ENCODE data around the gene IFT27.

IFT27 gene

DNA sequence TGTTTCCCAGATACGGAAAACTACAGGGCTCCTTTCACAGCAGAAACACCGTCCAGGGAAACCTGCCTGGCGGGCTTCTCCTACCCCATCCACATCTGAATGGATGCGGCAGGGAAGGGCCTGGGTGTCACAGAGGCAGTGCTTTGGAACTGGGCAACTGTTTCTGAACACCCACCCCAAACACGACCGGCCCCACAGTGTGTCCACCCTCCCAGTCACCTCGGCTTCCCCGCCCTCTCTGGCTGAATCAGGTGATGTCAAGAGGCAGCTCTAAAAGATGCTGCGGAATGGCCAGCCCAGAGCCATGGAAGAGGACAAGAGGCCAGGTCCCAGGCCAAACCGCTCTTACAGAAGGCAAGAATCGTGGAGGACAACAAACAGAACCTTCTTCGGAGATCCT, 22.0 kb downstream of the IFT27 start:
- DNase-seq (ENCODE audit: low read depth) = no peak
- Histone ChIP-seq H3K9me3 (ENCODE audit: control insufficient read depth, low read length) (no peaks in the 10 kb centered on the region), H3K27me3 (replicated peaks; ENCODE audit: control insufficient read depth, insufficient read depth, low read length) (peaks cover 47% of the 10 kb centered on the region), H3K9ac (ENCODE audit: low read length) (no peak overlapping the region), H3K36me3 (ENCODE audit: control insufficient read depth, insufficient read depth, low read length, severe bottlenecking) (no peaks in the 10 kb centered on the region), H3K4me3 (ENCODE audit: low read length) (no peak overlapping the region), H3K4me1 (ENCODE audit: control insufficient read depth, insufficient read depth, low read length) (no peaks in the 10 kb centered on the region)

DNA sequence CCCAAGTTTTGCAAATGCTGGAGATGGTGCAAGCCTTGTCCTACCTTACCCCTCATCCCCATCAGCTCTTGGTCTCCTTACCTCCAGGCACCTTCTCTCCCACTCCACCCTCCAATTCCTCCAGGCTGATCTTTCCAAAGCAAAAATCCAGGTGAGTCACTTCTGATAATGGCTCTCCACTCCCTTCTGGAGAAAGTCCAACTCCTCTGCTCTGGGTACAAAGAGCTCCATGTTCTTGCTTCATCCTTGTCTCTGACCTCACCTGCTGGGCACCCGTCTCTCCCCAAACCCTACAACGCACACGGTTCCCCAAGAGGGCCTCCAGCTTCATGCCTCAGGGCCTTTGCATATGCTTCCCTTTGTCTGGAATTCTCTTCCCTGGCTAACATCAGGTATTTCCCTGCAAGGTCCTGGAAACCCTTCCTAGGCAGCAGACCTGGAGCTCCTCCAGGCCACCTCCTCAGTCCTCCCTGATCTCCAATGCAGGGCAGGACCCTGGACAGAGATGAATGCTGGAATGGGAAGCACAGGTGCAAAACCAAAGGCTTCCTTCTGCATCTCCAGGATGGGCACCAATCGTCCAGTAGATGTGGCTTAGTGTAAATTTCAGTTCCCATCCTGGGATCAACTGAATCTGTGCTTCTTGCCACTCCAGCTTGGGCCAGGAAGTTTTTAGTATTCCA, 22.7 kb downstream of the IFT27 start:
- Histone ChIP-seq H3K9me3 (ENCODE audit: control insufficient read depth, low read length) (no peaks in the 10 kb centered on the region), H3K27me3 (replicated peaks; ENCODE audit: control insufficient read depth, insufficient read depth, low read length) (peaks cover 48% of the 10 kb centered on the region), H3K4me3 (ENCODE audit: low read length) (no peak overlapping the region), H3K36me3 (ENCODE audit: control insufficient read depth, insufficient read depth, low read length, severe bottlenecking) (no peaks in the 10 kb centered on the region), H3K9ac (ENCODE audit: low read length) (no peak overlapping the region), H3K4me1 (ENCODE audit: control insufficient read depth, insufficient read depth, low read length) (no peaks in the 10 kb centered on the region)
- DNase-seq (ENCODE audit: low read depth) = peak; percentile 6

DNA sequence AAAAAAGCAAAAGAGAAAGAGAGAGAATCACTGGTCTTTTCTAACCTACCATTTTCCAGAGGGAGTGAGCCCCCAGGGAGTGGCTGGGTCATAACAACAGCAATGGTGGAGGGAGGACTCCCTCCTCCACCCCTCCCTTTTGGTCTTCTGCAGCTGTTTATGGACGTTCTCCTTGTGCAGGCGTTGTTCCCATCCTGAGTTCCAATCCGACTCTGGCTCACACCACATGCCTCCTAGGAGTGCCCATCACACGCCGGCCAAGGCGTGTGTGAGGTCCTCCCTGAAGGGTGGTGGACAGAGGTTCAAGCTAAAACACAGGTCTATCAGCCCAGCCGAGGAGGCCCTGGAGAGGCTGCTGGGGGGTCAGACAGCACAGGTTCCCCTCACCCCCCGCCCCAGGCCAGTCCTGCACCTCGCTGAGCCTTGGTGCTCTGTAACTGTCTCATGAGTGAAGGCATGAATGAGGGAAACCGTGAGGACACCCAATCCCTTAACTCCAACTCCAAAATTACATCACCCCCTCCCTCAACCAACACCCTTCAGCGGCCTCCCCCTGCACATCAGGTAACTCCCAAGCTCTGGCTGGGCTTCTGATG, 29.4 kb downstream of the IFT27 start:
- Histone ChIP-seq H3K36me3 (ENCODE audit: control insufficient read depth, insufficient read depth, low read length, severe bottlenecking) (no peaks in the 10 kb centered on the region), H3K4me3 (ENCODE audit: low read length) (no peak overlapping the region), H3K4me1 (ENCODE audit: control insufficient read depth, insufficient read depth, low read length) (no peaks in the 10 kb centered on the region), H3K9ac (ENCODE audit: low read length) (no peak overlapping the region), H3K9me3 (ENCODE audit: control insufficient read depth, low read length) (no peaks in the 10 kb centered on the region), H3K27me3 (replicated peaks; ENCODE audit: control insufficient read depth, insufficient read depth, low read length) (peaks cover 31% of the 10 kb centered on the region)
- no peak for DNase-seq (ENCODE audit: low read depth)

DNA sequence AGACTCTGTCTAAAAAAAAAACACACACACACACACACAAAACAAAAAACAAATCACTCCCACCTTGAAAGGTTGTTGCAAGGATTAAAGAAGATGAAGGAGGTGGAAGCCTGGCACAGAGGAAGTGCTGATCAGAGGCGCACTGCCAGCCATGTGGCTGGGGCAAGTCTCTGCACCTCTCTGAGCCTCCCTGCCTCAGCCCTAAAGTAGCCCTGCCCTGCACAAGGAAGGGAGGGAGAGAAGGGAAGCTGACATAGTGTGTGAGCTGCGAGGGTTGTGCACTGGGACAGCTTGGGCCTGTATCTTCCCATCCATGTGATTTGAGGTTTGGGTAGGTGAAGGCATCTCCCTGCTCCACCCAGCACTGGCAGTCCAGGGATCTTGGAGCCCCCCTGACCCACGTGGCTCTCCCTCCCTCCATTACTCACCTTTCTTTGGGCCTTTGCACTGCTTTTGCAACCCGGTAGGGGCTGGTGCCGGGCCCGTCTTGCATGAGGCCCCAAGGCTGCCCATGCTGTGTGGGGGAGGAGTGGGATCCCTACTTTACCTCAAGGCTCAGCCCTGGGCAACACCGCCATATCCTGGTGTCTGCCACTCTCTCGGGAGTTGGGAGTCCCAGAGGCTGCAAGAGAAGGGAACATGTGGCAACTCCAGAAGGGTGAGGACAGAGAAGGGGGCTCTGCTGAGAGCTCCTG, 30.5 kb downstream of the IFT27 start:
- H3K9me3 ChIP-seq (ENCODE audit: control insufficient read depth, low read length) = no peaks in the 10 kb centered on the region

DNA sequence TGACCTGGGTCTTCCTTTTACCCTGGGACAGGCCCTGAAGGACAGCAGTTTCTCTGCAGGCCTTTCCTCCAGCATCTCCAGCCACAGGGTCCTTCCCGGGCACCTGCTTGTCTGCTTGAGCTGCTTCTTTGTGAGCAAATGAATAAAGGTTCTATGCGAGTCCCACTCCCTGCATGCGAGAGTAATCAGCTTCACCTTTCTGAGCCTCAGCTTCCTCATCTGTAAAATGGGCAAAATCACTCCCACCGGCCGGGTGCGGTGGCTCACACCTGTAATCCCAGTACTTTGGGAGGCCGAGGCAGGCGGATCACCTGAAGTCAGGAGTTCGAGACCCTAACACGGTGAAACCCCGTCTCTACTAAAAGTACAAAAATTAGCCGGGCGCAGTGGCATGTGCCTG, 31.1 kb downstream of the IFT27 start:
- H3K36me3 ChIP-seq (ENCODE audit: control insufficient read depth, insufficient read depth, low read length, severe bottlenecking) = no peaks in the 10 kb centered on the region
- H3K4me3 ChIP-seq (ENCODE audit: low read length) = no peak overlapping the region
- no peak overlapping the region for H3K9ac ChIP-seq (ENCODE audit: low read length)
- H3K27me3 ChIP-seq (replicated peaks; ENCODE audit: control insufficient read depth, insufficient read depth, low read length) = peaks cover 32% of the 10 kb centered on the region
- no peaks in the 10 kb centered on the region for H3K4me1 ChIP-seq (ENCODE audit: control insufficient read depth, insufficient read depth, low read length)
- no peaks in the 10 kb centered on the region for H3K9me3 ChIP-seq (ENCODE audit: control insufficient read depth, low read length)
- no peak for DNase-seq (ENCODE audit: low read depth)

More for the DNA sequence above, 30.5 kb downstream of the IFT27 start:
- Histone ChIP-seq H3K4me3 (ENCODE audit: low read length) (no peak overlapping the region), H3K4me1 (ENCODE audit: control insufficient read depth, insufficient read depth, low read length) (no peaks in the 10 kb centered on the region), H3K27me3 (replicated peaks; ENCODE audit: control insufficient read depth, insufficient read depth, low read length) (peaks cover 31% of the 10 kb centered on the region), H3K9ac (ENCODE audit: low read length) (no peak overlapping the region), H3K36me3 (ENCODE audit: control insufficient read depth, insufficient read depth, low read length, severe bottlenecking) (no peaks in the 10 kb centered on the region)
- DNase-seq (ENCODE audit: low read depth) = no peak

DNA sequence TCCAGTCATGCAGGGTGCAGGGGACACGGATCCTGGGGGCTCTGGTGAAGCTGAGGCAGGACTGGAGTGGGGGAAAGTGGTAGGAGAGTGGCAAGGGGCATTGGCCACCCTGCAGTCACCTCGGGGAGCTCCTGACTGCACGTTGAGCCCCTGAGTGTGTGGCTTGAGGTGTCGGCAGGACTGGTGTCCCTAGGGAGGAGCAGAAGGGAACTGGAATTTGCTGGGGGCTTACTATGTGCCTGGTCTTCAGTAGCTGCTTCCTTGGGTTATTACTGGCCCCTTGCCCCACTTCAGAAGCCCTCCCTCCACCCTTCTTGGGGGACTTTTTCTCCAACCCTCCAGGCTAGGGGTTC, 31.5 kb downstream of the IFT27 start:
- no peak for DNase-seq (ENCODE audit: low read depth)
- Histone ChIP-seq H3K4me3 (ENCODE audit: low read length) (no peak overlapping the region), H3K9ac (ENCODE audit: low read length) (no peak overlapping the region)

DNA sequence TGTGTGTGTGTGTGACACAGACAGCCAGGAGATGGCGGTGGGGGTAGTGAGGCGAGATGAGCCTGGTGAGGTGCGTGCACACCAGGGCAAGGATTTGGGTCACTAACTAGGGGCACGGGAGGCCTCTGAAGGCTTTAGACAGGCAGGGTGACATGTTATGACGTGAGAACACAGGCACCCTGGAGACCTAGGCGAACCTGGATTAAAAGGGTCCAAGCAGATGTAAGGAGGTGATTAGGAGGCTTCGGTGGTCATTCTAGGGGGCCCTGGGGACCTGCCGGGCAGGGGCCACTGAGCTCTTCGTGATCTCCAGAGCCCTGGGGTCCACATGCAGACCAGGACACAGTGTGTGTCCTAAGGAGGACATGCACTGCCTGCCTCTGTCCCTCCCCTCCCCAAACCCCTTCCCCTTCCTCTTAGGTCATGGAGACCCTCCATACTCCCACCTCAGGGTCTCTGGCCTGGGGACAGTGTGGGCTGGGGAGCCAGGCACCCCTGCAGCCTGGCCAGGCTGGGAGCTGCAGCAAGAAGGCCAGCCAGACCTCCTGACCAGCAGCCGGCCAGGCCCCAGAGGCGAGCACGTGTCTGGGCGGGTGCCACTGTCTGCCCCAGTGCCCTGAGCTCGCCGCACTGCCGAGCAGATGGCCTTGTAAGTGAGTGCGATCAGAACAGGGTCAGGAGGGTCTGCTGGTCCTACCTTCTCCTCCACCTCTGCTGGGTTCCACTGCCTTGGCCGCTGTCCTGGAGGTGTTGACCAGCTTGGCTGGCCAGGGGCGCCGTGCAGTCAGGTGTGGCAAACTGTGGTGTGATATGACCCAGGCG, 32.1 kb downstream of the IFT27 start:
- Histone ChIP-seq H3K9ac (ENCODE audit: low read length) (no peak overlapping the region), H3K36me3 (ENCODE audit: control insufficient read depth, insufficient read depth, low read length, severe bottlenecking) (no peaks in the 10 kb centered on the region), H3K27me3 (replicated peaks; ENCODE audit: control insufficient read depth, insufficient read depth, low read length) (peaks cover 40% of the 10 kb centered on the region), H3K9me3 (ENCODE audit: control insufficient read depth, low read length) (peaks cover 9% of the 10 kb centered on the region), H3K4me3 (ENCODE audit: low read length) (no peak overlapping the region), H3K4me1 (ENCODE audit: control insufficient read depth, insufficient read depth, low read length) (no peaks in the 10 kb centered on the region)
- DNase-seq (ENCODE audit: low read depth) = no peak

More for the DNA sequence above, 31.5 kb downstream of the IFT27 start:
- Histone ChIP-seq H3K36me3 (ENCODE audit: control insufficient read depth, insufficient read depth, low read length, severe bottlenecking) (no peaks in the 10 kb centered on the region), H3K4me1 (ENCODE audit: control insufficient read depth, insufficient read depth, low read length) (no peaks in the 10 kb centered on the region), H3K9me3 (ENCODE audit: control insufficient read depth, low read length) (peaks cover 3% of the 10 kb centered on the region), H3K27me3 (replicated peaks; ENCODE audit: control insufficient read depth, insufficient read depth, low read length) (peaks cover 34% of the 10 kb centered on the region)

DNA sequence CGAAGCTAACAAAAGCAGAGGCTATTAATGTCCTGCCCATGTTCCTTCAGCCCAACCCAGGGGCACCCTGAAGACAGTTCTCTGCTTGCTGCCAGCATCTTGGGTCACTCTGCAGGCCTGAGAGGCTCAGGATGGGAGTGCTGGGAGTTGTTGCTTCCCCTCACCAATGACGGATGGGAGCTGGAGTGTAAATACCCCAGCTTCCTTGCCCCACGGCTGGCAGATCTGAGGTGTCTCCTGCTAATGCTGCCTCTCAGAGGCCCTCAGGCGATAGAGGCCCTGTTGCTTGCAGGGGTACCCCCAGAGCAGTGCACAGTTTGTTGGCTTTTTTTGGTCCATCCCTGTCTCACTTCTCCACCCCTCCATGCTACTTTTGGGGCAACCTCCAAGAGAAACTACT, 32.9 kb downstream of the IFT27 start:
- Histone ChIP-seq H3K9me3 (ENCODE audit: control insufficient read depth, low read length) (peaks cover 12% of the 10 kb centered on the region), H3K4me3 (ENCODE audit: low read length) (no peak overlapping the region), H3K36me3 (ENCODE audit: control insufficient read depth, insufficient read depth, low read length, severe bottlenecking) (no peaks in the 10 kb centered on the region), H3K4me1 (ENCODE audit: control insufficient read depth, insufficient read depth, low read length) (no peaks in the 10 kb centered on the region), H3K27me3 (replicated peaks; ENCODE audit: control insufficient read depth, insufficient read depth, low read length) (peaks cover 37% of the 10 kb centered on the region), H3K9ac (ENCODE audit: low read length) (no peak overlapping the region)
- no peak for DNase-seq (ENCODE audit: low read depth)

DNA sequence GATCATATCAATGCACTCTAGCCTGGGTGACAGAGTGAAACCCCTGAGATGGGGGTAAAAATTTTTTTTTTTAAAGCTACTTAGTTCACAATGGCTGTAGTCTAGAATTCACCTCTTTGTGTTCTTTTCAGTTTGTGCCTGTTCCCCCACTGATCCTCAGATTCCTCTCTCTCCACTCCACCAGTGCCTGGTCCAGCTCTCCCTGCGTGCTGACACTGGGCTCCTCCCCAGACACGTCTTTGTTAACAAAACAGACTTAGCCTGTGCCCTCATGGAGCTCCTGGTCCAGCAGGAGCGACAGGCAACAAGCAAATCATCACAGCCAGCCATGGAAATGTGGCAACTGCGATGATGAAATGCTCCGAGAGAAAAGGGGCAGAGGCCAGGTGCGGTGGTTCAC, 34.0 kb downstream of the IFT27 start:
- H3K4me3 ChIP-seq (ENCODE audit: low read length) = no peak overlapping the region
- no peak overlapping the region for H3K9ac ChIP-seq (ENCODE audit: low read length)
- no peaks in the 10 kb centered on the region for H3K4me1 ChIP-seq (ENCODE audit: control insufficient read depth, insufficient read depth, low read length)
- peaks cover 12% of the 10 kb centered on the region for H3K9me3 ChIP-seq (ENCODE audit: control insufficient read depth, low read length)
- no peak for DNase-seq (ENCODE audit: low read depth)
- H3K27me3 ChIP-seq (replicated peaks; ENCODE audit: control insufficient read depth, insufficient read depth, low read length) = peaks cover 45% of the 10 kb centered on the region
- no peaks in the 10 kb centered on the region for H3K36me3 ChIP-seq (ENCODE audit: control insufficient read depth, insufficient read depth, low read length, severe bottlenecking)

DNA sequence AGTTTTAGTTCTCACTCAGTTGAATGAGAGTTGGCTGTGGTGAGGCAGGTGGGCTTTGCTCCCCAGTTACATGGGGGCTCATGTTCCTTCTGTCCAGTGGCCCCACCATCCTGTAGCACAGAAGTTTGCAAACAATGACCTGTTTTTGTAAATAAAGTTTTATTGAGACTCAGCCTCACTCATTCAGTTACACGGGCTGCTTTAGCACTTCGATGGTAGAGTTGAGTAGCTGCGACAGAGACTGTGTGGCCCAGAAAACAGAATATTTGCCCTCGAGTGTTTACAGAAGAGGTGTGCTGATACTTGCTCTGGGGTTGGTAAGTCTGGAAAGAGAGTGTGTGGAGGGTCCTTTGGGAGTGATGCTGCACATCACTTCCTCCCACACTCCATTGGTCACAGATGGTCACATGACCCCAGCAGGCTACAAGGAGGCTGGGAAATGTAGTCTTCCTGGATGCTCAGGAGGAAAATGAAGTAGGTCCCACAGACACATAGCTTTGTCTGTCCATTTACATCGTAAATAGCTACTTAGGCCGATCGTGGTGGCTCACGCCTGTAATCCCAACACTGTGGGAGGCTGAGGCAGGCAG, 34.6 kb downstream of the IFT27 start:
- DNase-seq (ENCODE audit: low read depth) = no peak
- Histone ChIP-seq H3K9ac (ENCODE audit: low read length) (no peak overlapping the region), H3K36me3 (ENCODE audit: control insufficient read depth, insufficient read depth, low read length, severe bottlenecking) (no peaks in the 10 kb centered on the region), H3K4me1 (ENCODE audit: control insufficient read depth, insufficient read depth, low read length) (no peaks in the 10 kb centered on the region), H3K4me3 (ENCODE audit: low read length) (no peak overlapping the region), H3K27me3 (replicated peaks; ENCODE audit: control insufficient read depth, insufficient read depth, low read length) (peaks cover 49% of the 10 kb centered on the region), H3K9me3 (ENCODE audit: control insufficient read depth, low read length) (peaks cover 12% of the 10 kb centered on the region)

DNA sequence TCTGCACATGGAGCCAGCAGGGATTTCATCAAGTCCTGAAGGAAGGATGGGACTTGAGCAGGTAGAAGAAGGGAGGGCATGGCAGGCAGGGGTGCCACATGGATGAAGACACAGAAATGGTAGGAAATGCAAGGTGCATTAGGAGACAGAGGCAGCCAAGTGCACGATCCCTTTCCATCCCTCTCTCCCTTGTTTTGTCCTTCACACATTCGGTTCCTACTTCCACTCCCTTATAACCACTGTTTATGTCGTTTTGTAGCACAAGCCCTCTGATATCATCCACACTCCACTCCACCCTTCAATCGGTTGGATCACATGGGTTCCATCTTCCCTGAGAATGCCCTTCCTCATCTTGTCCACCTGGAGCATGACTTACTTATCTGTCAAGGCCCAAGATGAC, 35.2 kb downstream of the IFT27 start:
- Histone ChIP-seq H3K9ac (ENCODE audit: low read length) (no peak overlapping the region), H3K27me3 (replicated peaks; ENCODE audit: control insufficient read depth, insufficient read depth, low read length) (peaks cover 43% of the 10 kb centered on the region), H3K9me3 (ENCODE audit: control insufficient read depth, low read length) (peaks cover 12% of the 10 kb centered on the region), H3K4me1 (ENCODE audit: control insufficient read depth, insufficient read depth, low read length) (no peaks in the 10 kb centered on the region), H3K36me3 (ENCODE audit: control insufficient read depth, insufficient read depth, low read length, severe bottlenecking) (no peaks in the 10 kb centered on the region), H3K4me3 (ENCODE audit: low read length) (no peak overlapping the region)
- DNase-seq (ENCODE audit: low read depth) = no peak
